Neural cell (in vitro differentiated cells): ENCODE data around the gene TXNDC17. TPM values are rescaled to one million over a fixed set of nuclear protein-coding genes. Genes with fewer than 3 reads are reported as not detected.

ENCODE experiments used
- H2AFZ ChIP-seq: fragments of 200-600, 300-800 bp; sonication (generic), shearing (Covaris generic); 2 replicates; pipeline ENCODE4 v1.6.0; 2014; ENCODE audit warnings: low read depth, mild to moderate bottlenecking, antibody characterized with exemption, low read length, moderate library complexity
- H3F3A ChIP-seq: fragments of 200-600 bp; shearing (Covaris generic); 2 replicates; pipeline ENCODE4 v1.6.1; 2016; ENCODE audit warnings: mild to moderate bottlenecking, moderate library complexity, mixed read lengths, antibody characterized with exemption, low read length; ENCODE audit not compliant: insufficient read depth, poor library complexity, severe bottlenecking
- H3K27ac ChIP-seq: fragments of 200-600, 300-800 bp; sonication (generic), shearing (Covaris generic); 2 replicates; pipeline ENCODE4 v1.5.1; 2014; ENCODE audit warnings: mild to moderate bottlenecking, low read length, moderate library complexity
- H3K27me3 ChIP-seq: fragments of 300-800, 200-600 bp; sonication (generic), shearing (Covaris generic); 2 replicates; pipeline ENCODE4 v1.6.0; 2014; ENCODE audit warnings: mild to moderate bottlenecking, low read depth, low read length, moderate library complexity; ENCODE audit not compliant: insufficient read depth
- H3K36me3 ChIP-seq: fragments of 300-800, 200-600 bp; sonication (generic), shearing (Covaris generic); 2 replicates; pipeline ENCODE4 v1.5.1; 2014; ENCODE audit warnings: mild to moderate bottlenecking, antibody characterized with exemption, low read length, moderate library complexity; ENCODE audit not compliant: insufficient read depth
- H3K4me2 ChIP-seq: fragments of 300-800, 200-600 bp; sonication (generic), shearing (Covaris generic); 2 replicates; pipeline ENCODE4 v1.6.0; 2014; ENCODE audit warnings: mild to moderate bottlenecking, low read length
- H3K4me3 ChIP-seq: fragments of 300-800, 200-600 bp; sonication (generic), shearing (Covaris generic); 2 replicates; pipeline ENCODE4 v1.5.1; 2014; ENCODE audit warnings: mild to moderate bottlenecking, low read length, moderate library complexity
- H3K79me2 ChIP-seq: fragments of 200-600 bp; shearing (Covaris generic); replicated peaks from 2 replicates; pipeline ENCODE4 v1.6.0; 2014; ENCODE audit warnings: mild to moderate bottlenecking, low read length, moderate library complexity; ENCODE audit not compliant: insufficient read depth
- H3K9ac ChIP-seq: fragments of 300-800, 200-600 bp; sonication (generic), shearing (Covaris generic); 2 replicates; pipeline ENCODE4 v1.6.1; 2016; ENCODE audit warnings: mild to moderate bottlenecking, low read length, mixed read lengths
- H3K9me2 ChIP-seq: fragments of 200-600 bp; shearing (Covaris generic); 2 replicates; pipeline ENCODE4 v1.6.1; 2016; ENCODE audit warnings: mild to moderate bottlenecking, low read length, mixed read lengths; ENCODE audit not compliant: insufficient read depth
- H3K9me3 ChIP-seq: fragments of 200-600, 300-800 bp; sonication (generic), shearing (Covaris generic); 2 replicates; pipeline ENCODE4 v1.6.1; 2016; ENCODE audit warnings: mild to moderate bottlenecking, mixed run types, low read length, moderate library complexity, mixed read lengths
- H4K20me1 ChIP-seq: fragments of 200-600 bp; shearing (Covaris generic); 2 replicates; pipeline ENCODE4 v1.6.1; 2016; ENCODE audit warnings: mild to moderate bottlenecking, mixed run types; ENCODE audit not compliant: insufficient read depth
- CTCF ChIP-seq: fragments of 450-650 bp; IDR thresholded peaks from 2 replicates; pipeline ENCODE4 v1.5.1; 2014; ENCODE audit warnings: antibody characterized with exemption, mild to moderate bottlenecking, moderate library complexity; ENCODE audit not compliant: poor library complexity, severe bottlenecking
- EP300 ChIP-seq: fragments of 450-650 bp; conservative IDR thresholded peaks from 2 replicates; pipeline ENCODE4 v1.6.1; 2014; ENCODE audit warnings: antibody characterized with exemption, mild to moderate bottlenecking, moderate library complexity; ENCODE audit not compliant: poor library complexity, severe bottlenecking
- EZH2 ChIP-seq: fragments of 200-600, 300-800 bp; shearing (Covaris generic), sonication (generic); IDR thresholded peaks from 2 replicates; pipeline ENCODE4 v1.6.1; 2014; ENCODE audit warnings: antibody characterized with exemption, low read length, borderline replicate concordance, mild to moderate bottlenecking; ENCODE audit not compliant: insufficient read depth, poor library complexity, severe bottlenecking
- MXI1 ChIP-seq: fragments of 450-650 bp; conservative IDR thresholded peaks from 2 replicates; pipeline ENCODE4 v1.6.1; 2014; ENCODE audit warnings: antibody characterized with exemption, mild to moderate bottlenecking; ENCODE audit not compliant: poor library complexity, severe bottlenecking
- POLR2AphosphoS5 ChIP-seq: IDR thresholded peaks from 2 replicates; pipeline ENCODE4 v1.6.1; 2012
- RAD21 ChIP-seq: fragments of 450-650 bp; conservative IDR thresholded peaks from 2 replicates; pipeline ENCODE4 v1.6.1; 2014; ENCODE audit warnings: antibody characterized with exemption, mild to moderate bottlenecking, moderate library complexity
- REST ChIP-seq: IDR thresholded peaks from 2 replicates; pipeline ENCODE4 v1.6.1; 2012; ENCODE audit warnings: borderline replicate concordance
- SMC3 ChIP-seq: fragments of 450-650 bp; conservative IDR thresholded peaks from 2 replicates; pipeline ENCODE4 v1.6.1; 2014; ENCODE audit warnings: antibody characterized with exemption, mild to moderate bottlenecking, moderate library complexity; ENCODE audit not compliant: poor library complexity
- TAF1 ChIP-seq: IDR thresholded peaks from 2 replicates; pipeline ENCODE4 v1.6.1; 2012; ENCODE audit warnings: low read depth
- polyA plus RNA-seq: library from polyadenylated mRNA; depleted of rRNA; stranded (reverse); fragments of >200 nt; gene quantifications from 2 replicates; pipeline ENCODE4 v1.2.3, GENCODE V29; 2014

The TXNDC17 gene
- polyA plus RNA-seq, 1 donor from 2014 or later, result 216 TPM

GRCh38 chr17:6682339-6682738 lies 41.5 kb downstream of the TXNDC17 start:
- Histone ChIP-seq H3K4me2 (no peak overlapping the region), H3K9me3 (no peaks in the 10 kb centered on the region), H4K20me1 (no peaks in the 10 kb centered on the region), H3K27ac (no peak overlapping the region), H3K9ac (no peak overlapping the region), H3K27me3 (no peaks in the 10 kb centered on the region), H3K4me3 (no peak overlapping the region), H3F3A (no peaks in the 10 kb centered on the region), H3K36me3 (no peaks in the 10 kb centered on the region), H3K79me2 (no peaks in the 10 kb centered on the region), H2AFZ (no peak overlapping the region), H3K9me2 (no peaks in the 10 kb centered on the region)
- TF ChIP-seq POLR2AphosphoS5, result no peak
- TF ChIP-seq EZH2, result no peak
- TF ChIP-seq RAD21, result no peak
- TF ChIP-seq REST, result no peak
- no peak for TF ChIP-seq CTCF

DNA sequence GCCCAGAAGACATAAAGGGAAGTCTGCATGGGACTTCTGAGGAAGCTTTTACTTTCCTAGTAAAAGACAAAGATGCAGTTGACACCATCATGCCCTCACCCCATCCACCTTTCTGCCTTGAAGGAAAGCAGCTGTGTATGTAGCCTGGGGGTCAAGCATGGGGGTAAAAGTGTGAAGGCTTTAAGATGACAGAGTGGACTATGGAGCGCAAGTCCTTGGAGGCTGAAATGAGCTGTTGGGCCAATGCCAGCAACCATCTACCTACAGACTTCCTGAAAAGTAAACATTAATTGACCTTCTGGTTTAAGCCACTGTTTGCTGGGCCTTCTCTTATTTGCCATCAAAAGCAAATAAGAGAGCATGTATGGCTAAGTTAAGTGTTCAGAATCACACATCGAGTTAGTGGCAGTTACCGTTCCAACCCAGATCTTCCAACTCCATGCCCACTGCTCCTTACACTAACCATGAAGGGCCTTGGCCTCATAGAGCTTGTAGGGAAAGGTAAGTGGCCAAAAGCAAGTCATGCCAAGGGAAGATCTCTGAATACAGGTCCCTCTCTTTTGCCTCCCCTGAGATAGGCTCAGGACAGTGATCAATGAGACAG lies 42.3 kb downstream of the TXNDC17 start:
- H3K9me3 ChIP-seq, result no peaks in the 10 kb centered on the region

More for the DNA sequence above, 42.3 kb downstream of the TXNDC17 start:
- H3K9ac ChIP-seq, result no peak overlapping the region
- H3K27ac ChIP-seq, result no peak overlapping the region
- H3K36me3 ChIP-seq, result no peaks in the 10 kb centered on the region
- H3K27me3 ChIP-seq, result no peaks in the 10 kb centered on the region
- TF ChIP-seq CTCF (no peak), EZH2 (no peak), RAD21 (no peak), MXI1 (no peak), EP300 (no peak), REST (no peak), SMC3 (no peak), POLR2AphosphoS5 (no peak), TAF1 (no peak)
- no peaks in the 10 kb centered on the region for H3K9me2 ChIP-seq
- H3K4me2 ChIP-seq, result no peak overlapping the region
- no peak overlapping the region for H2AFZ ChIP-seq
- no peak overlapping the region for H3K4me3 ChIP-seq
- no peaks in the 10 kb centered on the region for H4K20me1 ChIP-seq
- no peaks in the 10 kb centered on the region for H3F3A ChIP-seq
- H3K79me2 ChIP-seq, result no peaks in the 10 kb centered on the region
